Stimulated activated CD4-positive, alpha-beta T cell treated with anti-CD3 and anti-CD28 coated beads, Interleukin-12 subunit alpha, Interleukin-12 subunit beta, amount 100 ng/mL, for 24 hours (primary cell): ENCODE data around the gene MYH2.

Source experiments
- DNase-seq, 2 experiments: peaks; one replicate each; pipeline ENCODE4 v3.0.0-alpha.2; 2020; ENCODE audit warnings: low read depth in 2 of 2

The MYH2 gene

DNA sequence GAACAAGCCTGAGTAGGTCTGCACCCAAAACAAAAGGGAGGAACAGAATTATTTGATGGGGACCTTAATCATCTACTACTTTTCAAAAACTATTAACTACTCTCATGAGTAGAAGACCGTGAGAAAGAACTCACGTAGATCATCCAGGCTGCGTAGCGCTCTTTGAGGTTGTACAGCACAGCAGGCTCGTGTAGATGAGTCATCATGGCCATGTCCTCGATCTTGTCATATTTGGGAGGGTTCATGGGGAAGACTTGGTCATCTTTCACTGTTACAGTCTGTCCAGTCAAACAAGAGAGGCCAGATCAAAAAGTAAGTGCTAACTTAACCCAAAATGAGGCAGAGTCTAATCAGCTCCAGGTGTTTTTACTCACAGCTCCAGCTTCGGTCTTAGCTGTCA lies 33.4 kb downstream of the MYH2 start:
- DNase-seq: no peak

- no peak for DNase-seq
Observed at GRCh38 chr17:10513299-10514067, 36.0 kb downstream of the MYH2 start.

- DNase-seq: no peak
Observed at GRCh38 chr17:10512856-10513255, 36.6 kb downstream of the MYH2 start.

- no peak for DNase-seq
Observed at GRCh38 chr17:10499950-10500349, 49.5 kb downstream of the MYH2 start.

DNA sequence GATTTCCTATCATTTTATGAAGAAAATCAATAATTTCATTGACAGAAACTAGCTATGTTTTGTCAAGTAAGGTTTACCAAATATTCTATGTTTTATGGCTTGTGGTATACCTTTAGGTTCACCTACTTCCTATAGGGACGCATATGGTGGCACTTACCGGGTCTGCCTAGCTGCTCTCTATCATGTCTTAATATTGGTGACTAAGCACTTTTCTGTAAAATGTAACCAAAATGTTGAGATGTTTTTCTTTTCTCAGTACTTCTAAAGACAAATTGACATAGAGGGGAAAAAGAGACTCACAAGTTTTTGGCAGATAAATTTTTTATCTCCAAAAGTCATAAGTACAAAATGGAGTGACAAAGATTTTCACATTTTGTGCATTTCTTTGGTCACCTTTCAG lies 57.5 kb downstream of the MYH2 start:
- no peak for DNase-seq

GRCh38 chr17:10482252-10482651 lies 67.2 kb downstream of the MYH2 start:
- DNase-seq: no peak

DNA sequence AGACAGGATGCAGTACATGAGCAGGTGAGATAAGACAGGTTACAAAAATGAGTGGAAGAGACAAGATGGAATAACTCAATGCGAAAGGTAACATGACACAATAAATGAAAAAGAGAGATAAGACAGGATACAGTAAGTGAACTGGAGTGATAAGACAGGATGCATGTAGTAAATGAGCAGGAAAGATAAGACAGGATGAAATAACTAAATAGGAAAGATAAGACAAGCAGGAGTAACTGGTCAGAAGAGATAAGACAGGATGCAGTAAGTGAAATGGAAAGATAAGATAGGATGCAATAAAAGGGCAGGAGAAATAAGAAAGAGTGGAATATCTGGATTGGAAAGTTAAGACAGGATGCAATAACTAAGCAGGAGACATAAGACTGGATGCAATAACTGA lies 71.8 kb downstream of the MYH2 start:
- DNase-seq: no peak

GRCh38 chr17:10474536-10474935 lies 74.9 kb downstream of the MYH2 start:
- no peak for DNase-seq

- no peak for DNase-seq
Observed at GRCh38 chr17:10471858-10472257, 77.6 kb downstream of the MYH2 start.
